ENCODE data around the gene RBBP8NL. TPM values are rescaled to one million over a fixed set of nuclear protein-coding genes. Genes with fewer than 3 reads are reported as not detected.
A peak's percentile ranks its signal among the peaks of the same experiment; 100 is the strongest.

RBBP8NL gene
- total RNA-seq, 1 experiment from 2014 or later, result 0.28 TPM

DNA sequence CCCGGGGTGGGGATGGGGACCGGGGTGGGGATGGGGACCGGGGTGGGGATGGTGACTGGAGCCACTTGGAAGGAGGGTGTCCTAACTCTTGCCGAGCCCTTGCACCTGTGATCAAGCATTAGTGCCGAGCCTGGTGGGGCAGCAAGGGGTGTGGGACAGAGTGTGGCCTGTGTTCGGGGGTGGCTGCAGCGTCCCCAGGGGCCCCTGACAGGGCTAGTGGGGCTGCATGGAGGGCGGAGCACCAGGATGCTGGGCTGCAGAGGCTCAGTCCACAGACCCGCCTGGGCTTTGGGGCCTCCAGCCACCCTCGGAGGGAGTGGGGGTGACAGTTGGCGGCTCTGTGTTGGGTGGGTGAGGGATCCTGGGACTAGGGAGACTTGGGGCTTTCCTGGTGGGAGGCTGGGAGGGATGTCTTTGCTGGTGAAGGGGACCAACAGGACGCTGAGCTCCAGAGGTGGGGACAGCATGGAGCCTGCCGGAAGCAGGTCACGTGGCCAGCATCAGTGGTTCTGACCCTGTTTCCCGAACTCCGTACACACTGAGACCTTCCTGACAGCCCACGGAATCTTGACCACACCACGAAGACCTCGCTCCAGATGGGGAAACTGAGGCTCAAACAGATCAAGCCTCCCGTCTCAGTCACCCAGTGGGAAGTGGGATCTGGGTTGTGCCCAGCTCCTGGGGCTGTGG is 4.6 kb downstream of the RBBP8NL start:
- Histone ChIP-seq H2AK5ac (ENCODE audit: insufficient read length, low read length) (no peak overlapping the region), H2BK12ac (ENCODE audit: insufficient read length, low read depth, low read length) (no peak overlapping the region), H3K27ac (ENCODE audit: insufficient read length, low read depth, low read length) (no peak overlapping the region), H3K18ac (ENCODE audit: insufficient read length, low read depth, low read length) (no peak overlapping the region), H3K27me3 (ENCODE audit: insufficient read depth, low read length) (no peaks in the 10 kb centered on the region), H3K79me2 (ENCODE audit: insufficient read depth, low read length) (no peaks in the 10 kb centered on the region), H3K23me2 (ENCODE audit: insufficient read length, low read depth, low read length, poor library complexity, severe bottlenecking) (no peaks in the 10 kb centered on the region), H2BK5ac (ENCODE audit: insufficient read length, low read length) (no peak overlapping the region), H3K4me2 (ENCODE audit: insufficient read depth, insufficient read length, low read length) (no peak overlapping the region), H3K79me1 (ENCODE audit: insufficient read depth, low read depth, low read length, poor library complexity, severe bottlenecking) (no peaks in the 10 kb centered on the region), H3K9ac (ENCODE audit: extremely low read depth, insufficient read length, low read length) (no peak overlapping the region), H2BK15ac (ENCODE audit: low read depth, low read length) (no peak overlapping the region), H2BK20ac (ENCODE audit: low read depth, low read length, poor library complexity, severe bottlenecking) (no peak overlapping the region), H4K8ac (replicated peaks; ENCODE audit: insufficient read length, low read depth, low read length) (no peak overlapping the region), H4K5ac (ENCODE audit: insufficient read length, low read depth, low read length) (no peak overlapping the region), H2BK120ac (ENCODE audit: low read depth, low read length, poor library complexity, severe bottlenecking) (no peak overlapping the region), H4K91ac (ENCODE audit: insufficient read length, low read depth, low read length) (no peak overlapping the region), H4K20me1 (ENCODE audit: control insufficient read depth, insufficient read depth, insufficient read length) (no peaks in the 10 kb centered on the region), H2AFZ (ENCODE audit: low read length) (no peak overlapping the region), H3K4ac (ENCODE audit: low read depth, low read length) (no peak overlapping the region), H3K56ac (ENCODE audit: insufficient read length, low read depth, low read length) (no peak overlapping the region), H3K9me3 (ENCODE audit: control insufficient read depth, low read depth, low read length) (no peaks in the 10 kb centered on the region), H3K14ac (ENCODE audit: insufficient read depth, low read length) (0 out of 2 replicates have a peak overlapping the region, but pooled peaks have one; percentile 12), H3K23ac (ENCODE audit: insufficient read length, low read depth, low read length) (no peak overlapping the region), H3K4me1 (ENCODE audit: insufficient read depth, low read length) (no peaks in the 10 kb centered on the region; the same call in 1 of the 2 replicates), H3T11ph (ENCODE audit: low read length) (no peak overlapping the region)
- Mint-ChIP-seq H3K4me3 (no peak overlapping the region), H3K9me3 (peaks cover 3 to 5% of the 10 kb centered on the region in 2 experiments; a peak in 2 of 5 replicates), H3K4me1 (peaks cover 9 to 36% of the 10 kb centered on the region in 2 experiments), H3K36me3 (ENCODE audit: insufficient read depth in 1 of 3, low read depth in 3 of 3) (peaks cover 0 to 4% (median 4%) of the 10 kb centered on the region in 3 experiments; a peak in 1 of 7 replicates), H3K27ac (no peak overlapping the region), H3K27me3 (ENCODE audit: low read depth) (no peaks in the 10 kb centered on the region; the same call in 1 of the 2 replicates)
- no peak for DNase-seq
- no CpG with 5 or more reads among the region's 20 CpGs for WGBS (ENCODE audit: extremely low coverage, insufficient read length, low lambda C conversion rate)
- TF ChIP-seq CTCF (conservative IDR thresholded peaks at IDR 0.05), result no peak

All from H9 (cell line).